Activated CD8-positive, alpha-beta T cell treated with anti-CD3 and anti-CD28 coated beads for 36 hours (primary cell): Measurements from ENCODE around the gene OR1D2. TPM values are rescaled to one million over a fixed set of nuclear protein-coding genes. Genes with fewer than 3 reads are reported as not detected.

ENCODE experiments used
- ATAC-seq: fragments of 200-7000 bp; cut with Tn5 transposase; one replicate; pipeline ENCODE4 v1.10.0; 2021; ENCODE audit warnings: mild to moderate bottlenecking, moderate library complexity
- CTCF ChIA-PET: fragments of 350-600 bp; sonication (Branson Sonifier 250); formaldehyde crosslinking; loops from one replicate; lab custom pipeline; 2021; ENCODE audit warnings: antibody characterized with exemption; lab: Charles Lee
- POLR2A ChIA-PET: fragments of 350-600 bp; sonication (Branson Sonifier 250); formaldehyde crosslinking; loops from one replicate; lab custom pipeline; 2021; ENCODE audit warnings: antibody characterized with exemption; lab: Charles Lee
- DNase-seq: peaks from one replicate; pipeline ENCODE4 v3.0.0-alpha.2; 2020
- H3K27ac Mint-ChIP-seq: one replicate; pipeline ENCODE4 v1.8.0; 2021; ENCODE audit warnings: mild to moderate bottlenecking, mixed read lengths
- H3K27me3 Mint-ChIP-seq: one replicate; pipeline ENCODE4 v1.8.0; 2021; ENCODE audit warnings: mixed read lengths
- H3K36me3 Mint-ChIP-seq: one replicate; pipeline ENCODE4 v1.8.0; 2021; ENCODE audit warnings: low read depth, mixed read lengths
- H3K4me1 Mint-ChIP-seq: one replicate; pipeline ENCODE4 v1.8.0; 2021; ENCODE audit warnings: low read depth, mixed read lengths
- H3K4me3 Mint-ChIP-seq: one replicate; pipeline ENCODE4 v1.8.0; 2021; ENCODE audit warnings: mild to moderate bottlenecking, moderate library complexity, mixed read lengths
- H3K9me3 Mint-ChIP-seq: one replicate; pipeline ENCODE4 v1.8.0; 2021; ENCODE audit warnings: mixed read lengths
- intact Hi-C: fragments of 100-400 bp; cut with micrococcal nuclease; formaldehyde crosslinking; loops from one replicate; pipeline ENCODE4 v1.10.0; 2022
- total RNA-seq, 2 experiments: library from RNA; stranded (reverse); gene quantifications; one replicate each; pipeline ENCODE4 v1.2.3, GENCODE V29; 2021
- TF ChIP-seq, protein P1 (sequence below): fragments of 200-600 bp; IDR thresholded peaks from one replicate; pipeline ENCODE4 v1.8.0; 2022; ENCODE audit warnings: antibody characterized with exemption, mild to moderate bottlenecking

The OR1D2 gene
- total RNA-seq, 2 experiments from 2014 or later, result not detected

DNA sequence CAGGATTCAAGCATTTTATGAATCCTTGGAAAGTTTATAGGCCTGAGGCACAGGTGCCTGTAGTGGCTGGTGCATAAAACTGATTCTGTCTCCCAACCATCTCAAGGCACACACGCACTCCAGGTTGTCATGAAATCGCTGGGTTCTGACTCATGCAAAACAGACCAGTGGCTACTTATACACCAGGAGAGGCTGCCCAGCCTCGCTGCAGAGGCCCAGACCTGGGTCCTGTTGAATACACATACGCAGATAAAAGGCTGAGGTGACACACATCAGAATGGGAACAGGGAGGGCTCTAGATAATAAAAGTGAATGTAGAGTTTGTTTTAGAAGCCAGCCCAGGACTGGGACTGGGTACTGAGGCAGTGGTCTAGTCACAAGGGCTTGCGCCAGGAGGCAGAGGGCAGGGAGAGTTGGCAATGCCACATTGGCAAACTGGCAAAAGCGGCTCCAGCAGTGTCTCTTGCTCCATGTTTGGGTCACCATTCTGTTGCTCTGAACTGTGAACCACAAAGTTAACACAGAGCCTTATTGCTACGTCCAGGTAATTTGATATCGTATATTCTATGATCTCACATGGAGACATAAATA lies 54.4 kb downstream of the OR1D2 start:
- ChIA-PET POLR2A (no interaction called here), CTCF (interaction anchor here (2.0 to 2.3 kb wide), 2 partner anchors 586 to 598 kb away, joined by 8 read pairs; partner anchors contain the start of genes CTNS and SHPK)
- H3K27me3 Mint-ChIP-seq, result peaks cover 2% of the 10 kb centered on the region
- H3K36me3 Mint-ChIP-seq, result no peaks in the 10 kb centered on the region
- DNase-seq (no peak), ATAC-seq (no peak)
- peaks cover 3% of the 10 kb centered on the region for H3K4me1 Mint-ChIP-seq
- H3K27ac Mint-ChIP-seq, result no peak overlapping the region
- peak overlapping the region; percentile 87 for H3K4me3 Mint-ChIP-seq
- TF ChIP-seq, protein P1, sequence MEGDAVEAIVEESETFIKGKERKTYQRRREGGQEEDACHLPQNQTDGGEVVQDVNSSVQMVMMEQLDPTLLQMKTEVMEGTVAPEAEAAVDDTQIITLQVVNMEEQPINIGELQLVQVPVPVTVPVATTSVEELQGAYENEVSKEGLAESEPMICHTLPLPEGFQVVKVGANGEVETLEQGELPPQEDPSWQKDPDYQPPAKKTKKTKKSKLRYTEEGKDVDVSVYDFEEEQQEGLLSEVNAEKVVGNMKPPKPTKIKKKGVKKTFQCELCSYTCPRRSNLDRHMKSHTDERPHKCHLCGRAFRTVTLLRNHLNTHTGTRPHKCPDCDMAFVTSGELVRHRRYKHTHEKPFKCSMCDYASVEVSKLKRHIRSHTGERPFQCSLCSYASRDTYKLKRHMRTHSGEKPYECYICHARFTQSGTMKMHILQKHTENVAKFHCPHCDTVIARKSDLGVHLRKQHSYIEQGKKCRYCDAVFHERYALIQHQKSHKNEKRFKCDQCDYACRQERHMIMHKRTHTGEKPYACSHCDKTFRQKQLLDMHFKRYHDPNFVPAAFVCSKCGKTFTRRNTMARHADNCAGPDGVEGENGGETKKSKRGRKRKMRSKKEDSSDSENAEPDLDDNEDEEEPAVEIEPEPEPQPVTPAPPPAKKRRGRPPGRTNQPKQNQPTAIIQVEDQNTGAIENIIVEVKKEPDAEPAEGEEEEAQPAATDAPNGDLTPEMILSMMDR, result no peak
- no peaks in the 10 kb centered on the region for H3K9me3 Mint-ChIP-seq
- intact Hi-C loops, result no loop called here

DNA sequence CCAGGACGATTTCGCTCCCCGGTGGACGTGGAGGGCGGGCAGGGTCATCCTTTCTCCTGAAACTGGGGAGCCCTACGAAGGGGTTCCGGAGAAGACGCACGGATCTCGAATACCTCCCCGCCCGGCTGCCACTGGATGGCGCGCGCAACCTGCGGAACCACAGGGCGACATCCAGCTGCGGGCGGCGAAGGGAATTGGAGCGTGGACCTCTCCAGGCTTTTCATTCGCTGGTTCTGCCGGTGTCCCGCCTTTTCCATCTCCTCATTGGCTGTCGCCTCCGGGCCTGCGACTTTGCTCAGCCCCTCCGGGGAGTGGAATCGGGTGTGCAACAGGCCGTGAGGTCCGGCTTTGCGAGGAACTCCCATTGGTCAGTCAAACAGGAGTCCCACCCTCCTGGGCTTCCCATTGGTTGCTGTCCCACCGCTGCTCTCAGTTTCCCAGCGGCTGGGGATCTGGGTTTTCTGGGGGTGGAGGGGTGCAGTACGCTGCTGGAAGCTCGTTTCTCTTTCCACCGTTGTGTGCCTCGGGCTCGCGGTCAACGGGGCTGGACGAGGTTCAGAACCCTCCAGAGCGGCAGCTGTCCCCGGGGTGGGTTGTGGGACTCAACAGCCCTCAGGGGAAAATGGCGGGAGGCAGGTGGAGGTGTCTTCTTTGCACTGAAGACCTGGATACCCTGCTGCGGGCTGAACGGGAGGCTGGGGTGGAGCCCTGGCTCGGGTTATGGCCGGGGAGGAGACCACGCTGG lies 55.3 kb downstream of the OR1D2 start:
- H3K9me3 Mint-ChIP-seq, result peaks cover 6% of the 10 kb centered on the region
- H3K36me3 Mint-ChIP-seq, result no peaks in the 10 kb centered on the region
- POLR2A ChIA-PET, result interaction anchor here (1.0 to 1.2 kb wide), 2 partner anchors 14 to 146 kb away, joined by 3 read pairs; no protein-coding TSS in a partner anchor
- peak; percentile 99 for ATAC-seq
- peak; percentile 96 for DNase-seq
- TF ChIP-seq, protein P1, result peak; percentile 73
- peaks cover 3% of the 10 kb centered on the region for H3K4me1 Mint-ChIP-seq
- CTCF ChIA-PET, result interaction anchor here (0.6 to 2.3 kb wide), 11 partner anchors 9 to 689 kb away, joined by 3 to 8 read pairs (median 3); partner anchors contain the start of genes CTNS, HASPIN and SHPK
- H3K4me3 Mint-ChIP-seq, result peak overlapping the region; percentile 87
- peaks cover 2% of the 10 kb centered on the region for H3K27me3 Mint-ChIP-seq
- H3K27ac Mint-ChIP-seq, result peak overlapping the region; percentile 86
- intact Hi-C loops, result no loop called here

DNA sequence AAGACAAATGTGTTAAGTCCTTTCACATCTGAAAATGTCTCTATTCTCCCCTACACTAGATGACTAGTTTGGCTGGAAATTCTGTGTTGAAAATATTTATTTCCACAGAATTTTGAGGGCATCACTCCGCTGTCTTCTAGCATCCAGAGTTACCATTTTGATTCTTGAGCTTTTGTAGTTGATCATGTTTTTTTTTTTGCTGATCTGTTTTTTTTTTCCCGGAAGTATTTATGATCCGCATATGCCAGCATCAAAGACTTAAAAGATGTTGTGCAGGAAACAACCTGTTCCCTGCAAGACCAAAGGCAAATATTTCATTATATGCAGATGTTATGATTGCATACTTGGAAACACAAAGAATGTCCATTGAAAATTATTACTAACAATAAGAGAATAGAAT lies 57.5 kb downstream of the OR1D2 start:
- Mint-ChIP-seq H3K9me3 (peaks cover 11% of the 10 kb centered on the region), H3K27me3 (peaks cover 2% of the 10 kb centered on the region), H3K27ac (no peak overlapping the region), H3K4me1 (peaks cover 3% of the 10 kb centered on the region), H3K36me3 (no peaks in the 10 kb centered on the region), H3K4me3 (no peak overlapping the region)
- TF ChIP-seq, protein P1, result no peak
- ChIA-PET POLR2A (no interaction called here), CTCF (no interaction called here)
- DNase-seq (no peak), ATAC-seq (no peak)
- intact Hi-C loops, result no loop called here

DNA sequence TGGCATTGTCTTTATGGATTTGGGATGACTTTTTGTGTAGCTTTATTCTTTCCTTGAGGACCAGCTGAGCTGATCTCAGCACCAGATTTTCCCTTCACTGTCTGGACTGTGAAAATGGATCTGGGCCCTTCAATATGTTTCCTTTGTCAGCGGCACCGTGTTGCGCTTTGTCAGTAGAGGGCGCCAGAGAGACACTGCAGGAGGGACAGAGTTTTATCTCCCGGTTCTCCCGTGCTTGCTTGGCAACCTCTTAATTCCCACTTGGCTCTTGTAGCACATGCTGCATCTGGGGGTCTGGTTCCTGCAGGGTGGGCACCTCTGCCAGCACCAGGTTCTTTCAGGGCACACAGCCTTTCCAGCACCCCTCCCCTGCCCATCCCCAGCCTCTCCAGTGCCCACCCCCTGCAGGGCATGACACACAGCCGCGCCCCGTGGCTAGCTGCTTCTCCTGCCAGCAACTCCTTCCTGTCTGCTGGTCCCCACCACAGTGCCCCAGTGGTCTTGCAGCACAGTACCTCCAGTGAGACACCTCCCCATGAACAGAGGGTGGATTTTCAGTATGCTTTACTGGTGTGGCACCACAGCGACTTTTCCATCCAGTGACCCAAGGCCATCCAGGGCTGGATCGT lies 60.4 kb downstream of the OR1D2 start:
- ATAC-seq (no peak), DNase-seq (peak; percentile 39)
- Mint-ChIP-seq H3K27me3 (peaks cover 9% of the 10 kb centered on the region), H3K9me3 (peaks cover 11% of the 10 kb centered on the region), H3K27ac (no peak overlapping the region), H3K36me3 (no peaks in the 10 kb centered on the region), H3K4me1 (peaks cover 6% of the 10 kb centered on the region), H3K4me3 (no peak overlapping the region)
- intact Hi-C loops, result no loop called here
- ChIA-PET POLR2A (interaction anchor here (1.0 kb wide), 1 partner anchor 335 kb away, joined by 3 read pairs; no protein-coding TSS in a partner anchor), CTCF (interaction anchor here (1.3 to 2.2 kb wide), 3 partner anchors 10 to 195 kb away, joined by 3 to 6 read pairs (median 6); no protein-coding TSS in a partner anchor)
- TF ChIP-seq, protein P1, result peak; percentile 27
